HepG2 (cell line): ENCODE results near the gene ZCRB1. TPM values are rescaled to one million over a fixed set of nuclear protein-coding genes. Genes with fewer than 3 reads are reported as not detected.
A peak's percentile ranks its signal among the peaks of the same experiment; 100 is the strongest.

ENCODE experiments used
- ATAC-seq: fragments of 200-7000 bp; cut with Tn5 transposase; 3 replicates; pipeline ENCODE4 v1.9.1; 2020; ENCODE audit warnings: mild to moderate bottlenecking, moderate library complexity
- BruUV-seq: library from RNA; stranded (reverse); fragments of 400-500 nt; replicated peaks from 2 replicates; lab custom pipeline; 2021; lab: Mats Ljungman, UMichigan
- CTCF ChIA-PET: fragments of 300-600 bp; formaldehyde crosslinking; extraction: SDS; loops from one replicate; lab custom pipeline; 2021; ENCODE audit warnings: low total read pairs, inconsistent platforms, low intra/inter-chr PET ratio; lab: Yijun Ruan, JAX
- POLR2A ChIA-PET: fragments of 350-600 bp; sonication (Branson Sonifier 250); formaldehyde crosslinking; loops from one replicate; lab custom pipeline; 2020; ENCODE audit warnings: antibody characterized with exemption, inconsistent platforms; lab: Yijun Ruan, JAX
- DNase-seq: peaks from one replicate; pipeline ENCODE4 v3.0.0-alpha.2; 2015; ENCODE audit warnings: low spot score
- FAIRE-seq: peaks from 3 replicates; lab custom pipeline; 2011; peaks lifted over from hg19 to GRCh38; lab: Jason Lieb, UNC
- H2AFZ ChIP-seq: one replicate; pipeline ENCODE4 v1.6.1; 2011; ENCODE audit warnings: low read length, inconsistent platforms
- H3K27ac ChIP-seq: fragments of 300-600 bp; 3 replicates; pipeline ENCODE4 v1.8.0; 2011; ENCODE audit warnings: mixed run types, mild to moderate bottlenecking, mixed read lengths, low read length, inconsistent platforms; ENCODE audit not compliant: insufficient read depth; ENCODE audit errors: extremely low read length
- H3K27me3 ChIP-seq, 2 experiments: fragments of 200-600 bp in 1 of 2; 2 replicates in 1 of 2; 3 replicates in 1 of 2; pipeline versions ENCODE4 v1.6.0 to v1.8.0; 2011; ENCODE audit warnings: low read length in 2 of 2, mild to moderate bottlenecking in 2 of 2, moderate library complexity in 2 of 2, inconsistent platforms in 1 of 2; ENCODE audit not compliant: insufficient read depth in 2 of 2, control insufficient read depth in 1 of 2
- H3K36me3 ChIP-seq, 2 experiments: fragments of 200-600 bp in 1 of 2; replicated peaks in 1 of 2; 2 replicates in 1 of 2; 3 replicates in 1 of 2; pipeline versions ENCODE4 v1.5.1 to v1.8.0; 2011; ENCODE audit warnings: low read length in 2 of 2, inconsistent platforms in 1 of 2; ENCODE audit not compliant: insufficient read depth in 2 of 2, control insufficient read depth in 1 of 2
- H3K4me1 ChIP-seq: 2 replicates; pipeline ENCODE4 v1.5.1; 2012; ENCODE audit warnings: low read length, inconsistent platforms; ENCODE audit not compliant: insufficient read depth
- H3K4me2 ChIP-seq: 2 replicates; pipeline ENCODE4 v1.6.0; 2011; ENCODE audit warnings: low read depth, low read length, inconsistent platforms
- H3K4me3 ChIP-seq, 3 experiments: fragments of 200-600 bp in 1 of 3; sonication (generic), shearing (Covaris generic) in 1 of 3; replicated peaks in 1 of 3; 2 replicates each; pipeline ENCODE4 v1.5.1; 2011 to 2016; ENCODE audit warnings: low read length in 3 of 3, inconsistent platforms in 2 of 3, low read depth in 2 of 3, mild to moderate bottlenecking in 2 of 3, control low read depth in 1 of 3, mixed read lengths in 1 of 3; ENCODE audit not compliant: insufficient read depth in 1 of 3
- H3K79me2 ChIP-seq: one replicate; pipeline ENCODE4 v1.6.1; 2011; ENCODE audit warnings: low read length, inconsistent platforms; ENCODE audit not compliant: insufficient read depth
- H3K9ac ChIP-seq: 2 replicates; pipeline ENCODE4 v1.6.0; 2011; ENCODE audit warnings: mild to moderate bottlenecking, low read depth, low read length, inconsistent platforms; ENCODE audit not compliant: insufficient read depth
- H3K9me3 ChIP-seq: 2 replicates; pipeline ENCODE4 v1.5.1; 2012; ENCODE audit warnings: mild to moderate bottlenecking, low read length
- H4K20me1 ChIP-seq: 2 replicates; pipeline ENCODE4 v1.6.0; 2011; ENCODE audit warnings: inconsistent platforms, mild to moderate bottlenecking, low read length, moderate library complexity; ENCODE audit not compliant: insufficient read depth
- CAMTA2 ChIP-seq: sonication (generic); formaldehyde crosslinking; IDR thresholded peaks from 2 replicates; pipeline ENCODE4 v1.4.0; 2020; ENCODE audit warnings: mild to moderate bottlenecking, missing genetic modification reagents, borderline replicate concordance
- CHCHD3 ChIP-seq: sonication (generic); formaldehyde crosslinking; IDR thresholded peaks from 2 replicates; pipeline ENCODE4 v1.8.0; 2022; ENCODE audit warnings: mild to moderate bottlenecking, missing genetic modification reagents, moderate library complexity
- FOXO1 ChIP-seq: sonication (generic); formaldehyde crosslinking; IDR thresholded peaks from 2 replicates; pipeline ENCODE4 v1.4.0; 2020; ENCODE audit warnings: missing genetic modification reagents
- IKZF1 ChIP-seq: fragments of 450-650 bp; IDR thresholded peaks from 2 replicates; pipeline ENCODE4 v1.7.1; 2016
- RAD21 ChIP-seq: fragments of 450-650 bp; formaldehyde crosslinking; IDR thresholded peaks from 2 replicates; pipeline ENCODE4 v1.5.0; 2020; ENCODE audit warnings: mild to moderate bottlenecking
- ZBTB3 ChIP-seq: sonication (generic); formaldehyde crosslinking; IDR thresholded peaks from 2 replicates; pipeline ENCODE4 v1.4.0; 2020; ENCODE audit warnings: low read depth, mild to moderate bottlenecking, moderate library complexity, missing genetic modification reagents, borderline replicate concordance
- ZBTB37 ChIP-seq: sonication (generic); formaldehyde crosslinking; IDR thresholded peaks from 2 replicates; pipeline ENCODE4 v1.4.0; 2020; ENCODE audit warnings: mild to moderate bottlenecking, missing genetic modification reagents
- ZFP36 ChIP-seq: fragments of 150-350 bp; IDR thresholded peaks from 2 replicates; pipeline ENCODE4 v1.6.1; 2018; ENCODE audit warnings: borderline replicate concordance, low read length, low read depth; ENCODE audit not compliant: partially characterized antibody
- ZNF121 ChIP-seq: sonication (generic); formaldehyde crosslinking; IDR thresholded peaks from 2 replicates; pipeline ENCODE4 v1.5.0; 2020; ENCODE audit warnings: mild to moderate bottlenecking, missing genetic modification reagents
- ZNF180 ChIP-seq: sonication (generic); formaldehyde crosslinking; IDR thresholded peaks from 2 replicates; pipeline ENCODE4 v1.4.0; 2020; ENCODE audit warnings: low read depth, missing genetic modification reagents, borderline replicate concordance
- ZNF598 ChIP-seq: sonication (generic); formaldehyde crosslinking; IDR thresholded peaks from 2 replicates; pipeline ENCODE4 v1.5.1; 2020; ENCODE audit warnings: mild to moderate bottlenecking, missing genetic modification reagents, borderline replicate concordance
- ZNF678 ChIP-seq: sonication (generic); formaldehyde crosslinking; IDR thresholded peaks from 2 replicates; pipeline ENCODE4 v1.4.0; 2020; ENCODE audit warnings: mild to moderate bottlenecking, missing genetic modification reagents
- ZNF737 ChIP-seq: sonication (generic); formaldehyde crosslinking; IDR thresholded peaks from 2 replicates; pipeline ENCODE4 v1.5.0; 2020; ENCODE audit warnings: missing genetic modification reagents, mild to moderate bottlenecking, borderline replicate concordance
- ZNF777 ChIP-seq: sonication (generic); formaldehyde crosslinking; IDR thresholded peaks from 2 replicates; pipeline ENCODE4 v1.4.0; 2020; ENCODE audit warnings: missing genetic modification reagents
- WGBS: methylation state at CpG from one replicate; pipeline ENCODE4 v1.1.6; 2017; ENCODE audit warnings: low lambda C conversion rate; 5-methylcytosine and 5-hydroxymethylcytosine counted together
- in situ Hi-C: cut with HindIII; loops from 2 replicates; pipeline ENCODE4 v1.10.0; 2017; ENCODE audit warnings: low pct_unique_long_range_greater_than_20kb; ENCODE audit not compliant: extremely low pct_ligation_motif_present
- intact Hi-C: fragments of 100-400 bp; cut with micrococcal nuclease; formaldehyde crosslinking; loops from one replicate; pipeline ENCODE4 v1.10.0; 2022; ENCODE audit not compliant: unreplicated experiment
- polyA plus RNA-seq, 8 experiments: library from polyadenylated mRNA; depleted of rRNA in 3 of 8; stranded (reverse) in 7 of 8; unstranded in 1 of 8; fragments of >200 nt; fragmentation: Illumina TruSeq in 4 of 8; extraction: Trizol in 4 of 8; gene quantifications; 2 replicates each; pipeline versions ENCODE4 v1.2.1 to v1.2.3, GENCODE V29; 2011 to 2016; ENCODE audit warnings: low read depth in 4 of 8, missing spikeins in 1 of 8, mixed read lengths in 1 of 8; ENCODE audit not compliant: insufficient read depth in 1 of 8
- total RNA-seq, 5 experiments: library from RNA; depleted of rRNA; stranded (reverse); fragments of >200 nt; fragmentation: Illumina TruSeq; extraction: Trizol; gene quantifications; 2 replicates each; pipeline ENCODE4 v1.2.3, GENCODE V29; 2016; ENCODE audit warnings: low read depth in 1 of 5
- TF ChIP-seq, protein P1 (sequence below): sonication (generic); formaldehyde crosslinking; IDR thresholded peaks from 2 replicates; pipeline ENCODE4 v1.4.0; 2020; ENCODE audit warnings: missing genetic modification reagents
- TF ChIP-seq, protein P2 (sequence below): sonication (generic); formaldehyde crosslinking; IDR thresholded peaks from 2 replicates; pipeline ENCODE4 v1.4.0; 2020; ENCODE audit warnings: missing genetic modification reagents

Gene ZCRB1
- total and polyA plus RNA-seq, 2 of the 13 experiments (the other 11 are each of a cell fraction or from before 2014, with no cell fraction given) = 43.5 to 49.8 TPM

GRCh38 chr12:42266579-42267230 is 59.2 kb downstream of the ZCRB1 start:
- Histone ChIP-seq H3K79me2 (no peaks in the 10 kb centered on the region), H3K27me3 (0 out of 5 replicates have a peak, but pooled peaks cover 0 to 4% of the 10 kb centered on the region in 2 experiments), H3K36me3 (no peaks in the 10 kb centered on the region), H2AFZ (no peak overlapping the region), H3K9ac (no peak overlapping the region), H3K27ac (no peak overlapping the region), H3K9me3 (no peaks in the 10 kb centered on the region), H3K4me2 (no peak overlapping the region), H3K4me3 (no peak overlapping the region), H3K4me1 (0 out of 2 replicates have a peak, but pooled peaks cover 11% of the 10 kb centered on the region), H4K20me1 (no peaks in the 10 kb centered on the region)
- ATAC-seq (peak; percentile 54), FAIRE-seq (no peak), DNase-seq (no peak)
- WGBS = 60% methylated on average over 8 of the region's 17 CpGs
- POLR2A ChIA-PET = no interaction called here
- TF ChIP-seq ZBTB3 (CRISPR knock-in tag) (no peak), ZNF121 (no peak), RAD21 (no peak), FOXO1 (CRISPR knock-in tag) (no peak), CAMTA2 (CRISPR knock-in tag) (no peak), ZNF777 (no peak), ZFP36 (no peak), ZBTB37 (CRISPR knock-in tag) (no peak), ZNF180 (CRISPR knock-in tag) (no peak), CHCHD3 (no peak), ZNF737 (no peak), ZNF678 (no peak), IKZF1 (no peak), ZNF598 (CRISPR knock-in tag) (no peak)
- TF ChIP-seq, protein P1, sequence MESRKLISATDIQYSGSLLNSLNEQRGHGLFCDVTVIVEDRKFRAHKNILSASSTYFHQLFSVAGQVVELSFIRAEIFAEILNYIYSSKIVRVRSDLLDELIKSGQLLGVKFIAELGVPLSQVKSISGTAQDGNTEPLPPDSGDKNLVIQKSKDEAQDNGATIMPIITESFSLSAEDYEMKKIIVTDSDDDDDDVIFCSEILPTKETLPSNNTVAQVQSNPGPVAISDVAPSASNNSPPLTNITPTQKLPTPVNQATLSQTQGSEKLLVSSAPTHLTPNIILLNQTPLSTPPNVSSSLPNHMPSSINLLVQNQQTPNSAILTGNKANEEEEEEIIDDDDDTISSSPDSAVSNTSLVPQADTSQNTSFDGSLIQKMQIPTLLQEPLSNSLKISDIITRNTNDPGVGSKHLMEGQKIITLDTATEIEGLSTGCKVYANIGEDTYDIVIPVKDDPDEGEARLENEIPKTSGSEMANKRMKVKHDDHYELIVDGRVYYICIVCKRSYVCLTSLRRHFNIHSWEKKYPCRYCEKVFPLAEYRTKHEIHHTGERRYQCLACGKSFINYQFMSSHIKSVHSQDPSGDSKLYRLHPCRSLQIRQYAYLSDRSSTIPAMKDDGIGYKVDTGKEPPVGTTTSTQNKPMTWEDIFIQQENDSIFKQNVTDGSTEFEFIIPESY (CRISPR knock-in tag) = no peak
- TF ChIP-seq, protein P2, sequence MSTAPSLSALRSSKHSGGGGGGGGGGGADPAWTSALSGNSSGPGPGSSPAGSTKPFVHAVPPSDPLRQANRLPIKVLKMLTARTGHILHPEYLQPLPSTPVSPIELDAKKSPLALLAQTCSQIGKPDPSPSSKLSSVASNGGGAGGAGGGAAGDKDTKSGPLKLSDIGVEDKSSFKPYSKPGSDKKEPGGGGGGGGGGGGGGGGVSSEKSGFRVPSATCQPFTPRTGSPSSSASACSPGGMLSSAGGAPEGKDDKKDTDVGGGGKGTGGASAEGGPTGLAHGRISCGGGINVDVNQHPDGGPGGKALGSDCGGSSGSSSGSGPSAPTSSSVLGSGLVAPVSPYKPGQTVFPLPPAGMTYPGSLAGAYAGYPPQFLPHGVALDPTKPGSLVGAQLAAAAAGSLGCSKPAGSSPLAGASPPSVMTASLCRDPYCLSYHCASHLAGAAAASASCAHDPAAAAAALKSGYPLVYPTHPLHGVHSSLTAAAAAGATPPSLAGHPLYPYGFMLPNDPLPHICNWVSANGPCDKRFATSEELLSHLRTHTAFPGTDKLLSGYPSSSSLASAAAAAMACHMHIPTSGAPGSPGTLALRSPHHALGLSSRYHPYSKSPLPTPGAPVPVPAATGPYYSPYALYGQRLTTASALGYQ = no peak
- intact Hi-C loops (no loop called here), in situ Hi-C loops (no loop called here)
- CTCF ChIA-PET = no interaction called here
- BruUV-seq = no TSS peak
